Gastroesophageal sphincter (tissue), 4 donors: Measurements from ENCODE around the gene BCL2L11. TPM values are rescaled to one million over a fixed set of nuclear protein-coding genes. Genes with fewer than 3 reads are reported as not detected.
A peak's percentile ranks its signal among the peaks of the same experiment; 100 is the strongest.

Experiments
- ATAC-seq: fragments of 150-250 bp; one replicate; pipeline ENCODE4 v1.9.1; 2016; ENCODE audit warnings: mild to moderate bottlenecking, moderate library complexity
- H3K27ac ChIP-seq, 4 donors: fragments of 200-600 bp; sonication (generic) in 3 of 4; 1 replicate in 3 of 4; 2 replicates in 1 of 4; pipeline ENCODE4 v1.5.1; 2016 to 2019
- H3K27me3 ChIP-seq: fragments of 200-600 bp; sonication (generic); one replicate; pipeline ENCODE4 v1.5.1; 2019
- H3K36me3 ChIP-seq, 2 donors: fragments of 200-600 bp; sonication (generic); one replicate each; pipeline ENCODE4 v1.5.1; 2019; ENCODE audit warnings: control low read depth in 1 of 2
- H3K4me1 ChIP-seq, 3 donors: fragments of 200-600 bp; sonication (generic); 1 replicate in 2 of 3; 2 replicates in 1 of 3; pipeline ENCODE4 v1.5.1; 2016 to 2019; ENCODE audit warnings: control low read depth in 2 of 3
- H3K4me3 ChIP-seq, 2 donors: fragments of 200-600 bp; sonication (generic); one replicate each; pipeline ENCODE4 v1.5.1; 2019; ENCODE audit warnings: mild to moderate bottlenecking in 1 of 2, moderate library complexity in 1 of 2
- H3K9me3 ChIP-seq, 3 donors: fragments of 200-600 bp; sonication (generic); one replicate each; pipeline ENCODE4 v1.5.1; 2017 to 2019; ENCODE audit warnings: control low read depth in 2 of 3
- EP300 ChIP-seq: sonication (generic); formaldehyde crosslinking; IDR thresholded peaks from one replicate; pipeline ENCODE4 v1.6.1; 2017; ENCODE audit warnings: antibody characterized with exemption, mild to moderate bottlenecking
- POLR2A ChIP-seq, 2 donors: fragments of 450-650 bp; IDR thresholded peaks; one replicate each; pipeline ENCODE4 v1.6.1; 2017; ENCODE audit warnings: antibody characterized with exemption in 2 of 2, mild to moderate bottlenecking in 2 of 2, moderate library complexity in 1 of 2
- POLR2AphosphoS5 ChIP-seq: sonication (generic); formaldehyde crosslinking; IDR thresholded peaks from one replicate; pipeline ENCODE4 v1.6.1; 2017; ENCODE audit warnings: antibody characterized with exemption
- WGBS, 2 donors: methylation state at CpG; one replicate each; pipeline ENCODE4 v1.1.5; 2018; ENCODE audit warnings: low coverage in 1 of 2; 5-methylcytosine and 5-hydroxymethylcytosine counted together
- total RNA-seq, 4 donors: library from RNA; depleted of rRNA; stranded (reverse); fragments of >200 nt; gene quantifications; one replicate each; pipeline ENCODE4 v1.1.0, GENCODE V29; 2016
- TF ChIP-seq, protein P1 (sequence below), 4 experiments: fragments of 200-600 bp in 2 of 4; fragments of 450-650 bp in 2 of 4; sonication (generic) in 1 of 4; IDR thresholded peaks; one replicate each; pipeline ENCODE4 v1.5.1; 2017 to 2019; ENCODE audit warnings: antibody characterized with exemption in 4 of 4, mild to moderate bottlenecking in 2 of 4, moderate library complexity in 2 of 4

The BCL2L11 gene
- total RNA-seq, 4 donors from 2014 or later = 8.5 to 120 (median 41.7) TPM

DNA sequence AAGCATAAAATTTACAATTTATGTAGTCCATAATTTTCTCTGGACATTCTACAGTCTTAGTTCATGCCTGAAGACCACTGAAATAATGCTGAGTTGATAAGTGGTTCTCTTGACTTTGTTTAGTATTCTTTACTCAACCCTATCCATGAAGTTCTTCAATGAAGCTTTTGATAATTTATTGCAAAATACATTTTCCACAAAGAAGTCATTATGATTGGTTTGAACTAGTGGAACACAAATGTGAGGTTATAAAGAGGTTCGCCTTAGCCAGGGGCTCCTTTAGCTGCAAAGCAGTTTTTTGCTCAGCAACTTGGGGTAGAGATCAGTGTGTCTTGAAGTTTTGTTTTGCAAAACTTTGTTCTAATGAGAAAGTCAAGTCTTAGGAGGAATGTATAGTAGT lies 5.9 kb downstream of the BCL2L11 start:
- ATAC-seq = no peak
- no peaks in the 10 kb centered on the region for H3K27me3 ChIP-seq
- no peak overlapping the region for H3K27ac ChIP-seq
- peaks cover 0 to 53% of the 10 kb centered on the region in 2 donors for H3K36me3 ChIP-seq
- no peak overlapping the region for H3K4me3 ChIP-seq
- peaks cover 0 to 43% (median 8%) of the 10 kb centered on the region in 3 donors for H3K4me1 ChIP-seq
- WGBS, 2 donors = 88 to 100% methylated on average over 1 of the region's 1 CpG
- TF ChIP-seq POLR2AphosphoS5 = no peak
- TF ChIP-seq POLR2A (IDR thresholded peaks at IDR 0.05) = no peak
- no peak for TF ChIP-seq EP300
- TF ChIP-seq, protein P1, sequence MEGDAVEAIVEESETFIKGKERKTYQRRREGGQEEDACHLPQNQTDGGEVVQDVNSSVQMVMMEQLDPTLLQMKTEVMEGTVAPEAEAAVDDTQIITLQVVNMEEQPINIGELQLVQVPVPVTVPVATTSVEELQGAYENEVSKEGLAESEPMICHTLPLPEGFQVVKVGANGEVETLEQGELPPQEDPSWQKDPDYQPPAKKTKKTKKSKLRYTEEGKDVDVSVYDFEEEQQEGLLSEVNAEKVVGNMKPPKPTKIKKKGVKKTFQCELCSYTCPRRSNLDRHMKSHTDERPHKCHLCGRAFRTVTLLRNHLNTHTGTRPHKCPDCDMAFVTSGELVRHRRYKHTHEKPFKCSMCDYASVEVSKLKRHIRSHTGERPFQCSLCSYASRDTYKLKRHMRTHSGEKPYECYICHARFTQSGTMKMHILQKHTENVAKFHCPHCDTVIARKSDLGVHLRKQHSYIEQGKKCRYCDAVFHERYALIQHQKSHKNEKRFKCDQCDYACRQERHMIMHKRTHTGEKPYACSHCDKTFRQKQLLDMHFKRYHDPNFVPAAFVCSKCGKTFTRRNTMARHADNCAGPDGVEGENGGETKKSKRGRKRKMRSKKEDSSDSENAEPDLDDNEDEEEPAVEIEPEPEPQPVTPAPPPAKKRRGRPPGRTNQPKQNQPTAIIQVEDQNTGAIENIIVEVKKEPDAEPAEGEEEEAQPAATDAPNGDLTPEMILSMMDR (IDR thresholded peaks at IDR 0.05) = no peak
- H3K9me3 ChIP-seq = no peaks in the 10 kb centered on the region

DNA sequence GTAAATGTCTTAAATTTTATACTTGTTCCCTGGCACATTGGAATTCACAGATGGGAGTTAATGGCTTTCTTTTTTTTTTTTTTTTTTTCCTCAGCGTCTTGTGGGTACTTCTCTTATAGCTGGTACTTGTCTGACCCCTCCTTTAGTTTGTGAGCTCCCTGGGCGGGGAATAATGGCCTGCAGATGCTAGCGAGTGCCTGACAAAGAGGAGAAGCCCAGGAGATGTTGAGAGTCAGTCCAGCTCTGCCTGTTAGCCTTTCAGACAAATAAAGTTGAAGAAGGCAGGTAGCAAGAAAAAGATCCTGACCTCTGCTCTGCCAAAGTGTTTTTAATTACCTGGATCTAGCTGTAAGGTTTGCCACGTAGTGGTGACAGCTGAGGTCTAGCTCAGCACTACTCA lies 6.6 kb downstream of the BCL2L11 start:
- peaks cover 0 to 36% (median 3%) of the 10 kb centered on the region in 3 donors for H3K4me1 ChIP-seq
- 69 to 70% methylated on average over 2 to 4 of the region's 4 CpGs for WGBS, 2 donors
- H3K36me3 ChIP-seq = peaks cover 0 to 53% of the 10 kb centered on the region in 2 donors
- TF ChIP-seq, protein P1 (IDR thresholded peaks at IDR 0.05) = no peak
- no peak for TF ChIP-seq POLR2AphosphoS5
- no peak for TF ChIP-seq EP300
- TF ChIP-seq POLR2A (IDR thresholded peaks at IDR 0.05) = no peak
- no peak overlapping the region for H3K27ac ChIP-seq
- no peaks in the 10 kb centered on the region for H3K27me3 ChIP-seq
- ATAC-seq = no peak
- H3K9me3 ChIP-seq = no peaks in the 10 kb centered on the region
- no peak overlapping the region for H3K4me3 ChIP-seq

DNA sequence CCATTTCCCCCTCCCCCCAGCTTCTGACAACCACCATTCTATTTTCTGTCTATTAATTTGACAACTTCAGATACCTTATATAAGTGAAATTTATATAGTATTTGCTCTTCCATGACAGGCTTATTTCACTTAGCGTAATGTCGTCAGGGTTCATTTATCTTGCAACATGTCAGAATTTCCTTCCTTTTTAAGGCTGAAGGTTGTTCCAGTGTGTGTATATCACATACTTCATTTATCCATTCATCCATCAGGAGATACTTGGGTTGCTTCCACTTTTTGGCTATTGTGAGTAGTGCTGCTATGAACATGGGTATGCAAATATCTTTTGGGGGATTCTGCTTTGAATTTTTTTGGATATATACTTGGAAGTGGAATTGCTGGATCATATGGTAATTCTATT lies 7.4 kb downstream of the BCL2L11 start:
- TF ChIP-seq, protein P1 (IDR thresholded peaks at IDR 0.05) = no peak
- no peak for TF ChIP-seq POLR2A (IDR thresholded peaks at IDR 0.05)
- TF ChIP-seq POLR2AphosphoS5 = no peak
- TF ChIP-seq EP300 = no peak
- H3K4me3 ChIP-seq = no peak overlapping the region
- no peaks in the 10 kb centered on the region for H3K27me3 ChIP-seq
- H3K27ac ChIP-seq = no peak overlapping the region
- WGBS, 2 donors = 40 to 87% methylated on average over 1 to 2 of the region's 2 CpGs
- ATAC-seq = no peak
- H3K36me3 ChIP-seq = peaks cover 0 to 53% of the 10 kb centered on the region in 2 donors
- no peaks in the 10 kb centered on the region for H3K9me3 ChIP-seq
- H3K4me1 ChIP-seq = peaks cover 0 to 36% (median 3%) of the 10 kb centered on the region in 3 donors

DNA sequence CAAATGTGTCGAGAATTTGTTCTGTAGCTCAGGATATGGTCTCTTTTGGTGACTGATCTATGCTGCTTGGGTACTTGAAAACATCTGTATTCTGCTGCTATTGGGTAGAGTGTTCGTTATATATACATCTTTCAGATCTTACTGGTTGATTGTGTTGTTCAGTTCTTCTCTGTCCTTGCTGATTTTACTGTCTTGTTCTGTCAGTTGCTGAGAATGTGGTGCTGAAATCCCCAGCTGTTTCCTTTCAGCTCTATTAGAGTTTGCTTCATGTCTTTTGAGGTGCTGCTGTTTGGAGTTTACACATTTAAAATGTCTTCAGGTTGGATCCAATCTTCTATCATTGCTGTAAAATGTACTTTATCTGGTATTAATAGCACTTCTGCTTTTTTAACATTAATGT lies 12.9 kb downstream of the BCL2L11 start:
- H3K9me3 ChIP-seq = no peaks in the 10 kb centered on the region
- 50 to 75% methylated on average over 2 of the region's 2 CpGs for WGBS, 2 donors
- H3K27me3 ChIP-seq = no peaks in the 10 kb centered on the region
- H3K4me1 ChIP-seq = peaks cover 0 to 3% (median 0%) of the 10 kb centered on the region in 3 donors
- TF ChIP-seq, protein P1 (IDR thresholded peaks at IDR 0.05) = no peak
- TF ChIP-seq EP300 (no peak), POLR2AphosphoS5 (no peak), POLR2A (IDR thresholded peaks at IDR 0.05) (no peak)
- ATAC-seq = no peak
- H3K4me3 ChIP-seq = no peak overlapping the region
- peaks cover 0 to 33% of the 10 kb centered on the region in 2 donors for H3K36me3 ChIP-seq
- H3K27ac ChIP-seq = no peak overlapping the region

DNA sequence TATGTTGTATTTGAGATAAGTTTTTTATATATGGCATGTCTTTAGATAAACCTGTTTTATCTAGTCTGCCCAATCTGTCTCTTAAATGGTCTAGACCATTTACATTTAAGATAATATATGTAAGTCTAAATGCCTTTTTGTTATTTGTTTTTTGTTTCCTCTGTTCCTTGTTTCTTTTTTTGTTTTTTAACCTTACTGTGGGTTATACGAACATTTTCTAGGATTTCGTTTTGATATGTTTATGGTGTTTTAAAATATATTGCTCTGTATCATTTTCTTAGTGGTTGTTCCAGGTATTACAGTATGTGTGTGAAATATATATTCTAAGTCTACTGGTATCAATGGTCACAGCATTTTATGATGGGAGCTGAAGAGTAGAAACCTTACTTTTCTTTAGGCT lies 13.3 kb downstream of the BCL2L11 start:
- 77 to 96% methylated on average over 2 of the region's 2 CpGs for WGBS, 2 donors
- ATAC-seq = no peak
- TF ChIP-seq, protein P1 (IDR thresholded peaks at IDR 0.05) = peak in 1 of 4 experiments; percentile 22
- no peak for TF ChIP-seq POLR2AphosphoS5
- Histone ChIP-seq H3K9me3 (no peaks in the 10 kb centered on the region), H3K4me1 (peaks cover 0 to 6% (median 0%) of the 10 kb centered on the region in 3 donors), H3K4me3 (no peak overlapping the region), H3K27me3 (no peaks in the 10 kb centered on the region), H3K27ac (no peak overlapping the region), H3K36me3 (peaks cover 0 to 28% of the 10 kb centered on the region in 2 donors)
